Cardiac muscle cell (in vitro differentiated cells and primary cell): ENCODE data around the gene KLHL3. TPM values are rescaled to one million over a fixed set of nuclear protein-coding genes. Genes with fewer than 3 reads are reported as not detected.

Experiments
- DNase-seq, 2 donors: peaks; one replicate each; pipeline versions ENCODE4 v3.0.0 to v3.0.0-alpha.2; 2010 to 2017; ENCODE audit warnings: low read depth in 1 of 2, low spot score in 1 of 2
- H3K27ac ChIP-seq: fragments of 200-600 bp; sonication (generic); 2 replicates; pipeline ENCODE4 v1.5.1; 2016
- H3K27me3 ChIP-seq: fragments of 200-600 bp; sonication (generic); 2 replicates; pipeline ENCODE4 v1.6.0; 2016; ENCODE audit warnings: control low read depth
- H3K36me3 ChIP-seq: fragments of 200-600 bp; sonication (generic); 2 replicates; pipeline ENCODE4 v1.5.1; 2016; ENCODE audit warnings: control low read depth
- H3K4me1 ChIP-seq: fragments of 200-600 bp; sonication (generic); 2 replicates; pipeline ENCODE4 v1.8.1; 2017; ENCODE audit warnings: low read depth, mild to moderate bottlenecking, mixed run types
- H3K4me3 ChIP-seq: fragments of 200-600 bp; sonication (generic); 2 replicates; pipeline ENCODE4 v1.5.1; 2016; ENCODE audit warnings: mild to moderate bottlenecking
- H3K9me3 ChIP-seq: fragments of 200-600 bp; sonication (generic); 2 replicates; pipeline ENCODE4 v1.5.1; 2017; ENCODE audit warnings: low read depth, mild to moderate bottlenecking, control low read depth
- CTCF ChIP-seq: IDR thresholded peaks from 2 replicates; pipeline ENCODE4 v1.5.1; 2012; ENCODE audit warnings: low read depth, mild to moderate bottlenecking, low read length
- polyA plus RNA-seq: library from polyadenylated mRNA; unstranded; fragments of >200 nt; fragmentation: Nextera tagmentation; extraction: Ambion mirVana; gene quantifications from 2 replicates; pipeline ENCODE4 v1.2.1, GENCODE V29; 2016
- total RNA-seq: library from RNA; depleted of rRNA; stranded (reverse); fragments of >200 nt; gene quantifications from 2 replicates; pipeline ENCODE4 v1.2.3, GENCODE V29; 2016

KLHL3 gene
- total and polyA plus RNA-seq, 2 experiments from 2014 or later: 11.4 to 16.8 TPM

GRCh38 chr5:137613554-137614265 is 122.2 kb downstream of the KLHL3 start:
- no peaks in the 10 kb centered on the region for H3K36me3 ChIP-seq
- H3K4me1 ChIP-seq: no peaks in the 10 kb centered on the region
- H3K4me3 ChIP-seq: no peak overlapping the region
- H3K9me3 ChIP-seq: no peaks in the 10 kb centered on the region
- DNase-seq: peak in 1 of 2 donors; percentile 28
- H3K27ac ChIP-seq: no peak overlapping the region
- TF ChIP-seq CTCF: no peak
- H3K27me3 ChIP-seq: no peaks in the 10 kb centered on the region

GRCh38 chr5:137612576-137612975 is 123.3 kb downstream of the KLHL3 start:
- Histone ChIP-seq H3K36me3 (no peaks in the 10 kb centered on the region), H3K27ac (no peak overlapping the region), H3K9me3 (no peaks in the 10 kb centered on the region), H3K4me3 (no peak overlapping the region), H3K4me1 (no peaks in the 10 kb centered on the region), H3K27me3 (peaks cover 6% of the 10 kb centered on the region)
- no peak for DNase-seq
- TF ChIP-seq CTCF: no peak

- TF ChIP-seq CTCF: no peak
- Histone ChIP-seq H3K4me3 (no peak overlapping the region), H3K4me1 (no peaks in the 10 kb centered on the region), H3K27ac (no peak overlapping the region), H3K36me3 (no peaks in the 10 kb centered on the region), H3K9me3 (no peaks in the 10 kb centered on the region), H3K27me3 (peaks cover 11% of the 10 kb centered on the region)
- DNase-seq: no peak
Observed at GRCh38 chr5:137611794-137612435, 124.0 kb downstream of the KLHL3 start.

GRCh38 chr5:137611011-137611580 is 124.8 kb downstream of the KLHL3 start:
- no peak for TF ChIP-seq CTCF
- Histone ChIP-seq H3K27ac (no peak overlapping the region), H3K9me3 (no peaks in the 10 kb centered on the region), H3K4me3 (no peak overlapping the region), H3K4me1 (no peaks in the 10 kb centered on the region), H3K27me3 (peaks cover 13% of the 10 kb centered on the region), H3K36me3 (no peaks in the 10 kb centered on the region)
- no peak for DNase-seq

GRCh38 chr5:137610598-137610997 is 125.3 kb downstream of the KLHL3 start:
- no peaks in the 10 kb centered on the region for H3K4me1 ChIP-seq
- H3K27me3 ChIP-seq: peaks cover 13% of the 10 kb centered on the region
- no peak overlapping the region for H3K27ac ChIP-seq
- no peaks in the 10 kb centered on the region for H3K36me3 ChIP-seq
- no peak for DNase-seq
- H3K9me3 ChIP-seq: no peaks in the 10 kb centered on the region
- no peak overlapping the region for H3K4me3 ChIP-seq
- no peak for TF ChIP-seq CTCF
